ENCODE results near the gene DCP2. TPM values are rescaled to one million over a fixed set of nuclear protein-coding genes. Genes with fewer than 3 reads are reported as not detected.

Gene DCP2
- total RNA-seq, 1 experiment from 2014 or later, result 34.4 TPM

GRCh38 chr5:112995764-112996618 lies 19.4 kb downstream of the DCP2 start:
- Histone ChIP-seq H3K9me3 (no peaks in the 10 kb centered on the region), H3K27me3 (no peaks in the 10 kb centered on the region), H3K4me3 (no peak overlapping the region), H3K36me3 (peaks cover 54% of the 10 kb centered on the region)
- peak; percentile 50 for DNase-seq

- Histone ChIP-seq H3K36me3 (peaks cover 63% of the 10 kb centered on the region), H3K9me3 (no peaks in the 10 kb centered on the region), H3K27me3 (no peaks in the 10 kb centered on the region), H3K4me3 (no peak overlapping the region)
- no peak for DNase-seq
These were observed 20.3 kb downstream of the DCP2 start for GRCh38 chr5:112996830-112997374.

GRCh38 chr5:112998296-112998695 lies 21.7 kb downstream of the DCP2 start:
- Histone ChIP-seq H3K9me3 (no peaks in the 10 kb centered on the region), H3K4me3 (no peak overlapping the region), H3K36me3 (peaks cover 69% of the 10 kb centered on the region), H3K27me3 (no peaks in the 10 kb centered on the region)
- DNase-seq, result no peak

- H3K4me3 ChIP-seq, result no peak overlapping the region
- H3K9me3 ChIP-seq, result no peaks in the 10 kb centered on the region
- peaks cover 76% of the 10 kb centered on the region for H3K36me3 ChIP-seq
- DNase-seq, result no peak
- H3K27me3 ChIP-seq, result no peaks in the 10 kb centered on the region
These were observed 23.9 kb downstream of the DCP2 start for GRCh38 chr5:113000466-113000865.

GRCh38 chr5:113002423-113002822 lies 25.8 kb downstream of the DCP2 start:
- DNase-seq, result no peak
- Histone ChIP-seq H3K36me3 (peaks cover 64% of the 10 kb centered on the region), H3K9me3 (no peaks in the 10 kb centered on the region), H3K27me3 (no peaks in the 10 kb centered on the region), H3K4me3 (no peak overlapping the region)

GRCh38 chr5:113003763-113004162 lies 27.2 kb downstream of the DCP2 start:
- Histone ChIP-seq H3K27me3 (no peaks in the 10 kb centered on the region), H3K9me3 (no peaks in the 10 kb centered on the region), H3K36me3 (peaks cover 65% of the 10 kb centered on the region), H3K4me3 (no peak overlapping the region)
- DNase-seq, result no peak

- no peaks in the 10 kb centered on the region for H3K9me3 ChIP-seq
- DNase-seq, result no peak
- no peaks in the 10 kb centered on the region for H3K27me3 ChIP-seq
- H3K4me3 ChIP-seq, result no peak overlapping the region
- peaks cover 65% of the 10 kb centered on the region for H3K36me3 ChIP-seq
These were observed 28.9 kb downstream of the DCP2 start for GRCh38 chr5:113005454-113005853.

- Histone ChIP-seq H3K27me3 (no peaks in the 10 kb centered on the region), H3K4me3 (no peak overlapping the region), H3K36me3 (peaks cover 39% of the 10 kb centered on the region), H3K9me3 (no peaks in the 10 kb centered on the region)
- no peak for DNase-seq
These were observed 41.5 kb downstream of the DCP2 start for GRCh38 chr5:113017881-113018635.

GRCh38 chr5:113020461-113021273 lies 44.1 kb downstream of the DCP2 start:
- H3K4me3 ChIP-seq, result no peak overlapping the region
- H3K27me3 ChIP-seq, result no peaks in the 10 kb centered on the region
- no peak for DNase-seq
- peaks cover 40% of the 10 kb centered on the region for H3K36me3 ChIP-seq
- no peaks in the 10 kb centered on the region for H3K9me3 ChIP-seq

- no peak for DNase-seq
- no peaks in the 10 kb centered on the region for H3K27me3 ChIP-seq
- H3K9me3 ChIP-seq, result no peaks in the 10 kb centered on the region
- H3K36me3 ChIP-seq, result peaks cover 41% of the 10 kb centered on the region
- H3K4me3 ChIP-seq, result no peak overlapping the region
These were observed 46.1 kb downstream of the DCP2 start for GRCh38 chr5:113022661-113023060.

GRCh38 chr5:113024076-113024697 lies 47.6 kb downstream of the DCP2 start:
- no peaks in the 10 kb centered on the region for H3K9me3 ChIP-seq
- no peak for DNase-seq
- H3K4me3 ChIP-seq, result no peak overlapping the region
- H3K36me3 ChIP-seq, result peaks cover 48% of the 10 kb centered on the region
- H3K27me3 ChIP-seq, result no peaks in the 10 kb centered on the region

- H3K9me3 ChIP-seq, result no peaks in the 10 kb centered on the region
- H3K27me3 ChIP-seq, result no peaks in the 10 kb centered on the region
- no peak overlapping the region for H3K4me3 ChIP-seq
- peaks cover 47% of the 10 kb centered on the region for H3K36me3 ChIP-seq
- DNase-seq, result no peak
These were observed 49.0 kb downstream of the DCP2 start for GRCh38 chr5:113025596-113025995.

GRCh38 chr5:113026211-113026610 lies 49.6 kb downstream of the DCP2 start:
- H3K9me3 ChIP-seq, result no peaks in the 10 kb centered on the region
- no peak overlapping the region for H3K4me3 ChIP-seq
- H3K27me3 ChIP-seq, result no peaks in the 10 kb centered on the region
- no peak for DNase-seq
- peaks cover 44% of the 10 kb centered on the region for H3K36me3 ChIP-seq

- Histone ChIP-seq H3K36me3 (peaks cover 39% of the 10 kb centered on the region), H3K9me3 (no peaks in the 10 kb centered on the region), H3K27me3 (no peaks in the 10 kb centered on the region), H3K4me3 (no peak overlapping the region)
- no peak for DNase-seq
These were observed 50.4 kb downstream of the DCP2 start for GRCh38 chr5:113027015-113027414.

GRCh38 chr5:113027431-113027830 lies 50.8 kb downstream of the DCP2 start:
- DNase-seq, result no peak
- no peaks in the 10 kb centered on the region for H3K9me3 ChIP-seq
- H3K4me3 ChIP-seq, result no peak overlapping the region
- H3K36me3 ChIP-seq, result peaks cover 39% of the 10 kb centered on the region
- H3K27me3 ChIP-seq, result no peaks in the 10 kb centered on the region

GRCh38 chr5:113029614-113030013 lies 53.0 kb downstream of the DCP2 start:
- H3K4me3 ChIP-seq, result no peak overlapping the region

More at GRCh38 chr5:113029614-113030013, 53.0 kb downstream of the DCP2 start:
- no peaks in the 10 kb centered on the region for H3K9me3 ChIP-seq
- no peaks in the 10 kb centered on the region for H3K27me3 ChIP-seq
- peaks cover 24% of the 10 kb centered on the region for H3K36me3 ChIP-seq
- no peak for DNase-seq

Data from MG63 (cell line).